ENCODE results near the gene UQCR10.

Gene UQCR10

GRCh38 chr22:29765905-29766631 is 1.1 kb upstream of the UQCR10 start:
- no peak for DNase-seq (ENCODE audit: low spot score)

GRCh38 chr22:29766632-29767170 is 468 bp upstream of the UQCR10 start, which contains the start of gene ZMAT5:
Gene ZMAT5 (minus strand): TSS chr22:29767007. CDS start chr22:29748544, 18,463 bp downstream.
- DNase-seq (ENCODE audit: low spot score) = peak; percentile 99

DNA sequence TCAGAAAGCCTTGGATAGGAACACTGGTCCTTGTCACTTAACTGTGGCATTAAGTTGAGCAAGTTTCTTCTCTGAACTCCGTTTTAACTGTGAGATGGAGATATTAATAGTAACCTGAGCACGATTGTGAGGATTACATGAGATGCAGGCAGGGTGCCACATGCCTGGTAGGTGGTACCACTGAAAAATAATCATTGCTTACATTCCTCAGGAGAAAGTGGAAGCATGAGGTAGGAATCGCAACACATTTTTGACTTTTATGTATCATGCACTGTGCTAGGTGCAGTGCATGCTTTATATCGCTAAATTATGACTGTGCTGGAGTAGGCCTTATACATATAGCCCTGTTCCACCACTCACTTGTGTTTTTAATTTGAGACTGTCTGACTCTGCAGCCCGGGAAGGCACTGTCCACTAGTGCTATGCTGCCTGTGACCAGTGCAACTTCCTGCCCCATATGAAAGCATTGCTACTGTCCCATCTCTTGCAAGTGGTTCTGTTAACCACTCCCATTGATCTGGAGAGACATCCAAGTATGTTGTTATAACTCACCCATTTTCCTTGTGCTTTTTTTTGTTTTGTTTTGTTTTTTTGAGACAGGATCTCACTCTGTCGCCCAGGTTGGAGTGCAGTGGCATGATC is 1.0 kb downstream of the UQCR10 start:
- DNase-seq (ENCODE audit: low spot score) = no peak

GRCh38 chr22:29769723-29770321 is 2.7 kb downstream of the UQCR10 start:
- DNase-seq (ENCODE audit: low spot score) = no peak

DNA sequence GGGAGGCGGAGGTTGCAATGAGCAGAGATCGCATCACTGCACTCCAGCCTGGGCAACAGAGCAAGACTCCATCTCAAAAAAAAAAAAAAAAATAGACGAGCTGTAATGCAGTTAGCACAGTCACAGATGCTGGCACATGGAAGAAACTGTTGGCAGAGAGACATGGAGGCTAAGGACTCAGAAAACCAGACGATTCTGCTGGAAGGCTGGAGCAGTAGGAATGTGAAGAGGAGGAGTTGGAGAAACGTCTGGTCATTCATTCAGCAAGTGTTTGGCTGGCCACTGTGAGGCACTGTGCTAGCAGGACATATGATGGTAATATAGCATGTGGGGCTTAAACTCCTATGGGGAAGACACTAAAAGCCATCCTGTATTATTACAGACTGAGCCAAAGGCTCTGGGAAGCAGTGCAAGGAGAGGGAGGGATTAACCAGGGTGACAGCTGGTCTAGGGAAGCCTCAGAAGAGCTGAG is 5.0 kb downstream of the UQCR10 start:
- no peak for DNase-seq (ENCODE audit: low spot score)

- DNase-seq (ENCODE audit: low spot score) = no peak
These were observed 6.1 kb downstream of the UQCR10 start for GRCh38 chr22:29773233-29773632.

DNA sequence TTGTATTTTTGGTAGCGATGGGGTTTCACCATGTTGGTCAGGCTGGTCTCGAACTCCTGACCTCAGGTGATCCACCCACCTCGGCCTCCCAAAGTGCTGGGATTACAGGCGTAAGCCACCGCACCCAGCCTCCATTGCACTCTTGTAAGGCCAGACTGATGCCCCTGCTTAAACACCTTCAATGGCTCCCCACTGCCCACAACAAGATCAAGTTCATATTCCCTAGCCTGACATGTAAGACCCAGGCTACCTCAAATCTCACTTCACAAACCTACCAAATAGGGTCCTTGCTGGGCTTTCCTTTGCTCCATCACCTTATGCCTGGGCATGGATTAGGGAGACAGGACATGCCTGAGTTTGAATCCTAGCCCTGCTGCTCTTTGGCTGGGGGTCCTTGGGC is 13.1 kb downstream of the UQCR10 start:
- DNase-seq (ENCODE audit: low spot score) = no peak

GRCh38 chr22:29780748-29781676 is 13.8 kb downstream of the UQCR10 start:
- DNase-seq (ENCODE audit: low spot score) = no peak

GRCh38 chr22:29782061-29782845 is 15.1 kb downstream of the UQCR10 start:
- no peak for DNase-seq (ENCODE audit: low spot score)

DNA sequence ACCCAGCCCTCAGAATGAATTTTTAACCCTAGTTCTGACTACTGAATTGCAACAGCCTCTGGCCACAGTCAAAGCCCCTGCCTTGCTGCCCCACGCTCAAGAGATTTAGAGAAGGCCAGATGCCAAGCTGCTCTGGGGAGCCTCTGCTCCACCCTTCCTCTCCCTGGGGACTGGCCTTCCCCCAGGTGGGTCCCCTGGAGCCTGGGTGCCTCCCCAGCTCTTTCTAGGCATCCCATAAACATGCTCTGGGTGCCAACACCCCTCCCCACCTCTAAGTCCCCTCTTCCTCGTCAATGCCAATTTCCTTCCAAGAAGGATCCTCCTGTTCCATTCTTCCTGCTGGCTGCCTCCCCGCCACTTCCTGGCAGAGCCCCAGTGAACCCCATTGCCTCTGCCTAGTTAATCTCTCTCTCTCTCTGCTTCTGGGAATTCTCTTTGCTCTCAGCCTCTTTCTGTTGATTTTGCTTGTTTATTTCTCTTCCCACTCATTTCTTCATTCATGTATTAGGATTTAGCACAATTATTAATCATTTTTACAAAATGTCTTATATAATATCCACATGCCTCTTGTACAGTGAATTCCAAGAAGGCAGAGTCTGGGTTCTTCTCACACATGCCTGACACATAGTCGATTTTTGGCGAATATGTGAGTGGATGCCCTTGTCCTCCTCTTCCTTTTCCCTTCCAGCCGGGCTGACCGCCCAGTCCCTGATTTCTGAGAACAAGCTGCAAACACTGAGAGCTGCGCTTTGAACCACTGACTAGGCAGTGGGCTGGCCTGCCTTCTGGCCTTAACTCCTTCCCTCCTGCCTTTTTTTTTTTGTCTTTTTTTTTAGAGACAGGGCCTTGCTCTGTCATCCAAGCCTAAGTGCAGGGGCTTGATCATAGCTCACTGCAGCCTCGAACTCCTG is 17.5 kb downstream of the UQCR10 start:
- no peak for DNase-seq (ENCODE audit: low spot score)

GRCh38 chr22:29786031-29786430 is 18.9 kb downstream of the UQCR10 start:
- DNase-seq (ENCODE audit: low spot score) = no peak

GRCh38 chr22:29787371-29787980 is 20.3 kb downstream of the UQCR10 start:
- DNase-seq (ENCODE audit: low spot score) = no peak

DNA sequence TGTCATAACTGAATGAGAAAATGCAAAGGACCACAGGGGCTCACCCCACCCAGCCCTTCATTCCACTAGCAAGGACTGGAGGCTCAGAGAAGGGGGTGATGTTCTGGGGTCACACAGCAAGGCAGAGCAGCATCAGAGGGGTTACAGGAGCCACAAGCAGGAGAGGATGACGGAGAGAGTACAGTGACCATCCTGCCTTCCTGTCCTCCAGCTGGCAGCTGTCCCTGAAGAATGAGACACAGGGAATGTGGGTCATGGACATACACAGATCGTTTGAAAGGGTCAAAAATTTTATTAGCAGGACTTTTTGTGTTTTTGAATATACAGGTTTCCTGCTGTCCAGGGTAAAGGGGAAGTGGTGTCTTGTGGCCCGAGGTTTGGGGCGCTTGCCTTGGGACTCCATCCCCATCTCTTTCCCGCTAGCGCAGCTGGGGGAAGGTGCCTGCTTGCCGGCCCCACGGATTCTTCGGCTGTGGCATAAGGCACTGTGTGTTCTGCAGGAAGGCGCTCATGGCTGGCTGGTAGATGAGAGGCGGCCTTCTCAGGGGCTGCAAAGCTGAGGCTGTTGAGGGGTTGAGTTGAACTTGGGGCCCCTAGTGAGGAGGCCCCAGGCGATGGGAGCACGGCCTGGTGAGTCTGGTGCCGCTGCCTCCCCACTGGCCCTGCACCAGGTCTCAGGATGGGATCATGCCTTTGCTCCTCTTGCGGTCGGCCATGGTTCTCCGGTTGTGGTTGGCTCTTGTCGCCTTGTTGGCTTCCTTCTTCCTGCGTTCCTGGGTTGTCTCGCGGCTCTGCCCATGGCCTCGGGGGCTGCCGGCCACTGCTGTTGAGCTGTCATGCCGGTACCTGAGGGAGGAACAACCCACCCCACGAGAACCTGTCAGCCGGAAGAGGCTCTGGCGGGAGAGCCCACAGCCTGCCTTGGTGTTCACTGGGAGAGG is 21.4 kb downstream of the UQCR10 start:
- no peak for DNase-seq (ENCODE audit: low spot score)

- DNase-seq (ENCODE audit: low spot score) = no peak
These were observed 22.9 kb downstream of the UQCR10 start for GRCh38 chr22:29790061-29790460.

GRCh38 chr22:29793396-29793795 is 26.2 kb downstream of the UQCR10 start:
- no peak for DNase-seq (ENCODE audit: low spot score)

DNA sequence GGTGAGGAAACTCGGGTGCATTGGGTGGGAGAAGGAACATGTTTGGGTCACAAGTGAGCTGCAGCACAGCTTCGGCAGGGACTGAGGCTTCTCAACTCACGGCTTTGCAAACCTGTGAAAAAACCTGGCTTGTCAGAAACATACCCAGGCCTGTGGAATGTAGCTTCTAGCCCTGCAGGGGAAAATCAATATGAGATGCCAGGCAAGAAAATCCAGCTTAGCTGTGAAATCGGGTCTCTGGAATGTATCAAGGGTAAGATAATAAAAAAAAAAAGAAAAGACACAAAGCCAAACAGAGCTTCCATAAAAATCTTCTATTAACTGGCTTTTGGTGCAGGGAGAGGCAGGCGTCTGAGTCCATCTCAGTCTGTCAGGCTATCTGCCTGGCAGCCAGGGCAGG is 28.5 kb downstream of the UQCR10 start:
- no peak for DNase-seq (ENCODE audit: low spot score)

DNA sequence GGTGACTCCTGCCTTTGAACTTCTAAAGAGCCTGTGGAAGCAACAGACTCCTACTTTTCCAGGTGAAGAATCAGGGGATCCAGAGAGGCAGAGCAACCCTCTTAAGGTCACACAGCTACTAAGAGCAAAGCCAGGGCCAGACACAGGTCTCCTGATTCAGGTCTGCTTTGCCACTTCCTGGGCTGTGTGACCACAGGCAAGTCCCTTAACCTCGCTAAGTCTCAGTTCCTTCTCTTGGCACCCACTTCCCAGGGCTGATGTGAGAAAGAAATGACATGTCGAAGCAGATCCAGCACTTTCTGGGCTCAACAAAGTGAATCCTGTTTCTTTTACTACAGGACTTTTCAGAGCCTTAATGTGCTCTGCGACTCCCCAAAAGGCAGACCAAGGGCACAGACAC is 30.2 kb downstream of the UQCR10 start:
- no peak for DNase-seq (ENCODE audit: low spot score)

GRCh38 chr22:29798318-29798717 is 31.1 kb downstream of the UQCR10 start:
- DNase-seq (ENCODE audit: low spot score) = no peak

All from iPS-NIHi11 (cell line).